Fibroblast of the aortic adventitia (primary cell): Measurements from ENCODE around the gene OS9. TPM values are rescaled to one million over a fixed set of nuclear protein-coding genes. Genes with fewer than 3 reads are reported as not detected.
"Not testable (repeated sequence)": the region's sequence is repeated elsewhere in the genome, so short reads cannot be mapped to it uniquely, and the experiment has no call there.

ENCODE experiments used
- DNase-seq: peaks from one replicate; pipeline ENCODE4 v3.0.0-alpha.2; 2010; ENCODE audit warnings: low read depth
- H3K4me3 ChIP-seq: 2 replicates; pipeline ENCODE4 v1.5.1; 2011; ENCODE audit warnings: low read depth, mild to moderate bottlenecking, control low read depth, low read length, moderate library complexity
- total RNA-seq: library from RNA; depleted of rRNA; stranded (reverse); fragments of >200 nt; gene quantifications from 2 replicates; pipeline ENCODE4 v1.2.3, GENCODE V29; 2012; ENCODE audit warnings: low replicate concordance
- TF ChIP-seq, protein P1 (sequence below): IDR thresholded peaks from 2 replicates; pipeline ENCODE4 v1.5.1; 2011; ENCODE audit warnings: mild to moderate bottlenecking, low read length, control low read depth, inconsistent platforms; ENCODE audit not compliant: insufficient read depth

The OS9 gene
- total RNA-seq, 1 donor = 229 TPM

- DNase-seq = no peak
- H3K4me3 ChIP-seq = no peak overlapping the region
- TF ChIP-seq, protein P1, sequence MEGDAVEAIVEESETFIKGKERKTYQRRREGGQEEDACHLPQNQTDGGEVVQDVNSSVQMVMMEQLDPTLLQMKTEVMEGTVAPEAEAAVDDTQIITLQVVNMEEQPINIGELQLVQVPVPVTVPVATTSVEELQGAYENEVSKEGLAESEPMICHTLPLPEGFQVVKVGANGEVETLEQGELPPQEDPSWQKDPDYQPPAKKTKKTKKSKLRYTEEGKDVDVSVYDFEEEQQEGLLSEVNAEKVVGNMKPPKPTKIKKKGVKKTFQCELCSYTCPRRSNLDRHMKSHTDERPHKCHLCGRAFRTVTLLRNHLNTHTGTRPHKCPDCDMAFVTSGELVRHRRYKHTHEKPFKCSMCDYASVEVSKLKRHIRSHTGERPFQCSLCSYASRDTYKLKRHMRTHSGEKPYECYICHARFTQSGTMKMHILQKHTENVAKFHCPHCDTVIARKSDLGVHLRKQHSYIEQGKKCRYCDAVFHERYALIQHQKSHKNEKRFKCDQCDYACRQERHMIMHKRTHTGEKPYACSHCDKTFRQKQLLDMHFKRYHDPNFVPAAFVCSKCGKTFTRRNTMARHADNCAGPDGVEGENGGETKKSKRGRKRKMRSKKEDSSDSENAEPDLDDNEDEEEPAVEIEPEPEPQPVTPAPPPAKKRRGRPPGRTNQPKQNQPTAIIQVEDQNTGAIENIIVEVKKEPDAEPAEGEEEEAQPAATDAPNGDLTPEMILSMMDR = no peak
These were observed 27.0 kb downstream of the OS9 start for GRCh38 chr12:57720606-57721595.

- H3K4me3 ChIP-seq, DNase-seq: not testable (repeated sequence)
These were observed 28.1 kb downstream of the OS9 start for GRCh38 chr12:57721846-57722608.

- DNase-seq = no peak
- TF ChIP-seq, protein P1 = no peak
- H3K4me3 ChIP-seq = no peak overlapping the region
These were observed 29.0 kb downstream of the OS9 start for GRCh38 chr12:57722716-57723629.

DNA sequence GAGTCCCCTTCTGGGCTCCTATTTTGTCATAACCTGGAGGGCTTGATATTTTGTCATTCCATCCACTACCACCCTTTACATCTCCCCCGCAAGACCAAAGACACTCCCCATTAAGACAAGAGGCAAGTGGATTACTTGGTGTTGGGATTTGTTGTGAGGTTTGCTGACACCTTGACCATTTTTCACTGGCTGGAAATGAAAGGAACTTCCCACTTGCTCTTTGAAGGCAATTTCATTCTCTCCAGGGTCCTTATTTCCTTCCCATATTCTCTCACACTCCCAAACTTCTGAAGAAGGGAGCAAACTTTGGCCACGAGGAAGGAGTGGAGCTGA, 29.7 kb downstream of the OS9 start:
- H3K4me3 ChIP-seq = no peak overlapping the region
- TF ChIP-seq, protein P1 = no peak
- DNase-seq = no peak

- H3K4me3 ChIP-seq = no peak overlapping the region
- no peak for DNase-seq
- TF ChIP-seq, protein P1 = no peak
These were observed 30.3 kb downstream of the OS9 start for GRCh38 chr12:57724003-57724935.

GRCh38 chr12:57724936-57725740, 31.2 kb downstream of the OS9 start:
- no peak overlapping the region for H3K4me3 ChIP-seq
- TF ChIP-seq, protein P1 = no peak
- DNase-seq = no peak
